Aorta (tissue), 5 donors: ENCODE data around the gene STX8. TPM values are rescaled to one million over a fixed set of nuclear protein-coding genes. Genes with fewer than 3 reads are reported as not detected.

Experiments
- ATAC-seq: fragments of 200-7000 bp; cut with Tn5 transposase; one replicate; pipeline ENCODE4 v1.9.1; 2022; ENCODE audit warnings: moderate library complexity; ENCODE audit not compliant: low FRiP score
- DNase-seq, 2 donors: peaks; one replicate each; pipeline ENCODE4 v3.0.0-alpha.2; 2020
- H3K27ac ChIP-seq, 2 donors: one replicate each; pipeline ENCODE4 v1.5.1; 2013; ENCODE audit warnings: low read length in 2 of 2, mild to moderate bottlenecking in 2 of 2, moderate library complexity in 2 of 2, control low read depth in 1 of 2, inconsistent platforms in 1 of 2, low read depth in 1 of 2
- H3K27me3 ChIP-seq, 2 donors: one replicate each; pipeline ENCODE4 v1.6.1; 2013; ENCODE audit warnings: control low read depth in 1 of 2, low read length in 1 of 2, mild to moderate bottlenecking in 1 of 2, moderate library complexity in 1 of 2; ENCODE audit not compliant: insufficient read depth in 2 of 2, control insufficient read depth in 1 of 2
- H3K36me3 ChIP-seq, 2 donors: one replicate each; pipeline ENCODE4 v1.6.1; 2013; ENCODE audit warnings: control low read depth in 1 of 2, low read length in 1 of 2, mild to moderate bottlenecking in 1 of 2; ENCODE audit not compliant: insufficient read depth in 2 of 2, control insufficient read depth in 1 of 2
- H3K4me1 ChIP-seq, 2 donors: one replicate each; pipeline ENCODE4 v1.6.1; 2013; ENCODE audit warnings: low read length in 2 of 2, control low read depth in 1 of 2, mild to moderate bottlenecking in 1 of 2, moderate library complexity in 1 of 2; ENCODE audit not compliant: insufficient read depth in 2 of 2, control insufficient read depth in 1 of 2
- H3K4me3 ChIP-seq, 2 donors: one replicate each; pipeline ENCODE4 v1.5.1; 2013; ENCODE audit warnings: low read length in 2 of 2, control low read depth in 1 of 2, mild to moderate bottlenecking in 1 of 2
- H3K9me3 ChIP-seq: one replicate; pipeline ENCODE4 v1.6.1; 2013; ENCODE audit warnings: mild to moderate bottlenecking, low read length; ENCODE audit not compliant: control insufficient read depth
- WGBS, 2 donors: extraction: QIAGEN DNeasy Blood & Tissue Kit; methylation state at CpG; one replicate each; pipeline ENCODE4 v1.1.7; 2013; 5-methylcytosine and 5-hydroxymethylcytosine counted together
- intact Hi-C, 2 donors: fragments of 100-400 bp; cut with DNase I; formaldehyde crosslinking; loops; one replicate each; pipeline versions ENCODE4 v1.14.2 to v1.15.0; 2022
- polyA plus RNA-seq, 2 donors: library from polyadenylated mRNA; stranded (reverse); fragments of 200-250 nt; gene quantifications; one replicate each; pipeline ENCODE4 v1.2.3, GENCODE V29; 2013
- total RNA-seq, 2 donors: library from RNA; stranded (reverse); fragmentation: NEBNext Ultra II Directional; extraction: Animal tissue kit (Norgen Biotek cat#: 25700); gene quantifications; one replicate each; pipeline ENCODE4 v1.2.1, GENCODE V29; 2021
- donor health status: healthy with polysubstance abuse.
- donor health status: Bipolar disorder and iron deficiency.
- donor health status: DM: no; HTN: no; CAD: no.
- donor health status: DM: no; HTN: no; CAD: no.
- donor health status: DM: yes; HTN: yes; CAD: no.

Gene STX8
- total and polyA plus RNA-seq, 4 donors: 57.4 to 108 (median 68.5) TPM

DNA sequence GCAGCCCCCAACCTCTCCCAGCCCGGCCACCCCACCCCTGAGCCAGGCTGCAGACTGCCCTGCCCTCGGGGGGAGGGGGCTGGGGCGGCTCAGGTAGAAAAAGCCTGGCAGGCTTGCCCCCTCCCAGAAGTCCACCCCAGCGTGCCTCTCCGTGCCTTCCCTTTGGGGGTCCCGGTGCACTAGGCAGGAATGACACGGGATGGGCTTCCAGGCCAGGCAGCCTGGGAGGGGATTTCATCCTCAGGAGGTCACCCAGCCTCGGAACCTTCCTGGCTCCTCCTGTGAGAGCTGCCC is 369.3 kb downstream of the STX8 start:
- Histone ChIP-seq H3K27me3 (no peaks in the 10 kb centered on the region), H3K36me3 (no peaks in the 10 kb centered on the region), H3K27ac (no peak overlapping the region), H3K4me1 (no peaks in the 10 kb centered on the region), H3K9me3 (no peaks in the 10 kb centered on the region), H3K4me3 (no peak overlapping the region)
- WGBS, 2 donors: 19% methylated on average over 8 of the region's 8 CpGs
- intact Hi-C loops: loop anchor here in 1 of 2 donors (10.0 kb wide), 1 partner anchor 88 kb away; no protein-coding TSS in a partner anchor
- ATAC-seq (no peak), DNase-seq (no peak)

DNA sequence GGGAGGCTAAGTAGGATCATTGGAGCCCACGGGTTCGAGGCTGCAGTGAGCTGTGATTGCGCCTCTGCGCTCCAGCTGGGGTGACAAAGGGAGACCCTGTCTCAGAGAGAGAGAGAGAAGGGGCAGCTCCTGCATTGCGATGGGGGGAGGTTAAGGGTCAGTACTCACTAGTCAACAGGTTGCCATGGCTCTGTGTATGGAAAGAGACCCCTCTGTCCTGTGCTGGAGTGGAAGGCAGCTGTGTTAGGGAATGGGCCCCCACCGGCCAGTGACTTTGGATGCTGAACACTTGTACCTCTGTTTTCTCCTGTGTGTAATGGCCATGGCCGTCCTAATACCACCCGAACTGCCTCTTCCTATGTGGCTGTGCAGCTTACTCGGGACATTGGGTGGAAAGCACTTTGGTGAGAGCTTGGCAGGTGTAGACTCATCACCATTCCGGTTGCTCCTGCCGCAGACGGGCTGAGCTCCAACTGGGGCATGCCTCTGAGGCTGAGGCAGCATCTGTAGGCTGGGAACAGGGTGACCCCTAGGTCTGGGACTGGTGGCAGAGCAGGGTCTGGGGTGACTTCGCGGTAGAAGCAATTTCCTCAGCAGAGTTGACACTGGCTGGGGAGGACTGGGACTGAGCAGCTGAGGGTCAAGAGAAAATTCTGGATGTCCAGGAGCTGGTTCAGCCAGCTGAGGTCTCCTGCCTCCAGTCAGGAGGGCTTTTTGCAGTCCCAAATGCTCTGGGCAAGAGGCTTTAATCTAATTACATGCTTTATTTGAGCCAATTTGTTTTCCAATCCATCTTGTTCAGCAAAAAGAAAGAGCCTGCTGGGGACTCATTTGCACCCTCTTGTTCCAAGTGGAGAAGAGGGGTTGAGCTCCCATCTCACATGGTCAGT is 369.9 kb downstream of the STX8 start:
- intact Hi-C loops: loop anchor here in 1 of 2 donors (10.0 kb wide), 1 partner anchor 89 kb away; no protein-coding TSS in a partner anchor
- Histone ChIP-seq H3K27me3 (no peaks in the 10 kb centered on the region), H3K4me1 (no peaks in the 10 kb centered on the region), H3K27ac (no peak overlapping the region), H3K9me3 (no peaks in the 10 kb centered on the region), H3K4me3 (no peak overlapping the region), H3K36me3 (no peaks in the 10 kb centered on the region)
- 65 to 67% methylated on average over 14 of the region's 14 CpGs for WGBS, 2 donors
- no peak for DNase-seq
- ATAC-seq: peak; percentile 33

GRCh38 chr17:9204637-9205329 is 370.8 kb downstream of the STX8 start:
- H3K4me1 ChIP-seq: no peaks in the 10 kb centered on the region
- no peak for DNase-seq
- no peaks in the 10 kb centered on the region for H3K9me3 ChIP-seq
- ATAC-seq: no peak
- no peak overlapping the region for H3K27ac ChIP-seq
- intact Hi-C loops: loop anchor here in 1 of 2 donors (10.0 kb wide), 1 partner anchor 90 kb away; no protein-coding TSS in a partner anchor
- no peaks in the 10 kb centered on the region for H3K36me3 ChIP-seq
- WGBS, 2 donors: 92 to 93% methylated on average over 5 of the region's 5 CpGs
- H3K27me3 ChIP-seq: no peaks in the 10 kb centered on the region
- H3K4me3 ChIP-seq: no peak overlapping the region

DNA sequence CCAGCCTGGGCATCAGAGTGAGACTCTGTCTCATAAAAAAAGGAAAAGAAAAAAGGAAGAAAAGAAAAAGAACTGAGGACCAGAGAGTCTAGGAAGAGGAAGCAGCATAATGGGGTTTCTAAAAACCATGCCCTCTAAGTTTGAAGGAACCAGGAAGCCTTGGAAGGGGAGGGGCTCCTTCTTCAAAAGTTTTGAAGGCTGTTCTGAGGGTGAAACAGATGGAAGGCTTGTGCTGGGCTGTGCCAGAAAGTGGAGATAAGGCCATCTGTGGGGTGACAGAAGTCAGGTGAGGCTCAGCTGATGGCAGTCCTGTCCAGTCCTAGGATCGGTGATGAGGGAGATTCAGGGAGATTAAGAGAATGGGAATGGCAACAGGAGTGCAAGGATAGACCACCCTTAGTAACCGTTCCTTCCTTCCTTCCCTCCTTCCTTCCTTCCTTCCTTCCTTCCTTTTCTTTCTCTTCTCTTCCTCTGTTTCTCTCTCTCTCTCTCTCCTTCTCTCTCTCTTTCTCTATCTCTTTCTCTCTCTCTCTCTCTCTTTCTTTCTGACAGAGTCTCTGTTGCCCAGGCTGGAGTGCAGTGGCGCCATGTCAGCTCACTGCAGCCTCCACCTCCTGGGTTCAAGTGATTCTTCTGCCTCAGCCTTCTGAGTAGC is 371.7 kb downstream of the STX8 start:
- Histone ChIP-seq H3K4me1 (no peaks in the 10 kb centered on the region), H3K4me3 (no peak overlapping the region), H3K36me3 (no peaks in the 10 kb centered on the region), H3K27ac (no peak overlapping the region), H3K27me3 (no peaks in the 10 kb centered on the region), H3K9me3 (no peaks in the 10 kb centered on the region)
- intact Hi-C loops: loop anchor here in 1 of 2 donors (10.0 kb wide), 1 partner anchor 91 kb away; no protein-coding TSS in a partner anchor
- no peak for DNase-seq
- ATAC-seq: no peak
- 76 to 91% methylated on average over 3 of the region's 3 CpGs for WGBS, 2 donors

- intact Hi-C loops: loop anchor here in 1 of 2 donors (10.0 kb wide), 1 partner anchor 92 kb away; no protein-coding TSS in a partner anchor
- Histone ChIP-seq H3K4me1 (no peaks in the 10 kb centered on the region), H3K9me3 (no peaks in the 10 kb centered on the region), H3K4me3 (no peak overlapping the region), H3K27ac (no peak overlapping the region), H3K27me3 (no peaks in the 10 kb centered on the region), H3K36me3 (no peaks in the 10 kb centered on the region)
- DNase-seq (no peak), ATAC-seq (no peak)
- WGBS, 2 donors: 93 to 94% methylated on average over 5 of the region's 5 CpGs
These were observed 373.1 kb downstream of the STX8 start for GRCh38 chr17:9202532-9202931.

- Histone ChIP-seq H3K4me1 (no peaks in the 10 kb centered on the region), H3K36me3 (no peaks in the 10 kb centered on the region), H3K4me3 (no peak overlapping the region), H3K9me3 (no peaks in the 10 kb centered on the region), H3K27ac (no peak overlapping the region), H3K27me3 (no peaks in the 10 kb centered on the region)
- ATAC-seq: no peak
- intact Hi-C loops: loop anchor here in 1 of 2 donors (10.0 kb wide), 1 partner anchor 94 kb away; no protein-coding TSS in a partner anchor
- no peak for DNase-seq
- WGBS, 2 donors: 86 to 88% methylated on average over 5 of the region's 5 CpGs
These were observed 374.8 kb downstream of the STX8 start for GRCh38 chr17:9200699-9201359.

Other genes starting within 250 kb of the STX8 start
- under 1 TPM in 1 of 2 donors, not detected in 1; 0.39 TPM for gene CFAP52, start 822 bp upstream of the STX8 start, total RNA-seq
- not detected for gene CFAP52, start 822 bp upstream of the STX8 start, polyA plus RNA-seq
- under 1 TPM in 1 of 2 donors, not detected in 1; 0.33 TPM for gene USP43, start 69.7 kb upstream of the STX8 start, total RNA-seq
- under 1 TPM in 1 of 2 donors, not detected in 1; 0.88 TPM for gene USP43, start 69.7 kb upstream of the STX8 start, polyA plus RNA-seq
- not detected for gene DHRS7C, start 215.8 kb upstream of the STX8 start, total RNA-seq
- gene DHRS7C, start 215.8 kb upstream of the STX8 start, polyA plus RNA-seq: not detected
- not detected for gene GSG1L2, start 246.3 kb upstream of the STX8 start, total RNA-seq
- gene GSG1L2, start 246.3 kb upstream of the STX8 start, polyA plus RNA-seq: not detected